Activated CD8-positive, alpha-beta T cell treated with anti-CD3 and anti-CD28 coated beads, Interleukin-2, amount 10 ng/mL, durations not matched to agents 7 days and 5 days (primary cell): ENCODE results near the gene MTERF4. TPM values are rescaled to one million over a fixed set of nuclear protein-coding genes. Genes with fewer than 3 reads are reported as not detected.

Source experiments
- ATAC-seq: fragments of 150-1000 bp; cut with Tn5 transposase; one replicate; pipeline ENCODE4 v1.10.0; 2021; ENCODE audit warnings: moderate library complexity
- CTCF ChIA-PET: fragments of 350-600 bp; sonication (Branson Sonifier 250); formaldehyde crosslinking; loops from one replicate; lab custom pipeline; 2021; ENCODE audit warnings: antibody characterized with exemption; lab: Charles Lee
- POLR2A ChIA-PET: fragments of 350-600 bp; sonication (Branson Sonifier 250); formaldehyde crosslinking; loops from one replicate; lab custom pipeline; 2021; ENCODE audit warnings: antibody characterized with exemption; lab: Charles Lee
- DNase-seq: peaks from one replicate; pipeline ENCODE4 v3.0.0-alpha.2; 2020
- H3K27ac Mint-ChIP-seq: one replicate; pipeline ENCODE4 v1.8.0; 2021; ENCODE audit warnings: mild to moderate bottlenecking, mixed read lengths
- H3K27me3 Mint-ChIP-seq: one replicate; pipeline ENCODE4 v1.8.0; 2021; ENCODE audit warnings: low read depth, mixed read lengths
- H3K36me3 Mint-ChIP-seq: one replicate; pipeline ENCODE4 v1.8.0; 2021; ENCODE audit warnings: low read depth, mixed read lengths
- H3K4me1 Mint-ChIP-seq: one replicate; pipeline ENCODE4 v1.8.0; 2021; ENCODE audit warnings: low read depth, mixed read lengths
- H3K4me3 Mint-ChIP-seq: one replicate; pipeline ENCODE4 v1.8.0; 2021; ENCODE audit warnings: mild to moderate bottlenecking, mixed read lengths
- H3K9me3 Mint-ChIP-seq: one replicate; pipeline ENCODE4 v1.8.0; 2022; ENCODE audit warnings: mixed read lengths; ENCODE audit not compliant: insufficient read depth
- total RNA-seq, 2 experiments: library from RNA; stranded (reverse); gene quantifications; one replicate each; pipeline ENCODE4 v1.2.3, GENCODE V29; 2021

The MTERF4 gene
- total RNA-seq, 2 experiments from 2014 or later = 24.1 to 26.3 TPM

DNA sequence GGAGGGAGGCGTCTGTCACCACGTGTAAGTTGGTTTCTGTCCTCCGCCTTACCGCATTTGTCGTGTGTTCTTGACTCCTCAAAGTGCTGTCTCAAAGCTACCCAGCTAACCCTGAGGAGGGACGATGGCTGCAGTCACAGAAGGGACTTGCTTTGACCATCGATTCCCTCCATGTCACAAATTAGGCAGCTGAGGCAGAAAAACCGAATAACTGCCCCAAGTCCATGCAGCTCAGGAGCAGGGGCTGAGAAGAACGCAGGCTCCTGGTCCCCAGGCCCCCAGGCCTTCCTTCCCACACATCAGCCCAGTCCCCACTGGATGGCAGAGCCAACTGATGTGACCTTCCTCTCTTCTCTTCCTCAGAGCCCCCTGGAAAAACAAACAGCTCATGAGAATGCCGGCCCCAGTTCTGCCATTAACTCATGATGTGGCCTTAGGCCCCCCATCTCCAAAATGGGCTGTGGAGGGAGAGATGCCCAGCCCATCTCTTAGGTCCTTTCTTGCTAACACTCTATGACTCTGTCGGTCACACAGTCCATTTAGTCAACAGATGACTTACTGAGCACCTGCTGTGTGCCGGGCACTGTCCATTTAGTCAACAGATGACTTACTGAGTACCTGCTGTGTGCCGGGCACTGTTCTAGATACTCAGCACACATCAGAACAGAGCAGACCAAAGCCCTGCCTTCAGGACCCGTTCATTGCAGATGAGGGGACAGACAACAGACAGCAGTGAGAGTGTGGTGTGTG lies 19.6 kb downstream of the MTERF4 start:
- POLR2A ChIA-PET = interaction anchor here (1.2 kb wide), 1 partner anchor 20 kb away, joined by 3 read pairs; the partner anchor contains the start of gene MTERF4
- Mint-ChIP-seq H3K9me3 (no peaks in the 10 kb centered on the region), H3K4me1 (no peaks in the 10 kb centered on the region), H3K27me3 (no peaks in the 10 kb centered on the region), H3K36me3 (peaks cover 16% of the 10 kb centered on the region), H3K4me3 (no peak overlapping the region), H3K27ac (no peak overlapping the region)
- no peak for ATAC-seq
- CTCF ChIA-PET = no interaction called here
- DNase-seq = no peak

DNA sequence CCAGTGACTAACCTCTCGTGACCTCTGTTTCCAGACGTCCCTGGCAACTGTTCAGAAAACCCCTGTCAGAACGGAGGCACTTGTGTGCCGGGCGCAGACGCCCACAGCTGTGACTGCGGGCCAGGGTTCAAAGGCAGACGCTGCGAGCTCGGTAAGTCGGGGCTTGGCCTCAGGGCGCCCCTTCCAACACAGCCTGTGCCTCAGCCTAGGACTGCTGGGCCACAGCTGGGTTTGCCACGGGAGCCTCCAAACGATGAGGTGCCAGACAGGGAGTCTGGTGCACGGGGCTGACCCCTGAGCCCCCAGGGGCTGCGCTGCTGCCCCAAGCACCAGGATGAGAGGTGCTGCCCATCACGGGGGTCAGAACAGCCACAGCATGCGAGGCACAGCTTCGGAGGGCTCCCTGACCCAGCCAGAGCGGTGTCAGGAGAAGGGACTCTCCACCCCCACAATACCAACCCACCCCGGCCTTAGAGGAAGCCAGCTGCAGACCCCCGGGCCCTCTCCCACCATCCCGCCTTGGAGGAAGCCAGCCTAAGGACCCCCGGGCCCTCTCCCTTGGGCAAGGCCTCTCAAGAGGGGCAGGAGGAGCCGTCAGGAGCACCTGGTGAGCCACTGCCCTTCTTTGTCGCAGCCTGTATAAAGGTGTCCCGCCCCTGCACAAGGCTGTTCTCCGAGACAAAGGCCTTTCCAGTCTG lies 20.3 kb downstream of the MTERF4 start:
- Mint-ChIP-seq H3K9me3 (no peaks in the 10 kb centered on the region), H3K27me3 (no peaks in the 10 kb centered on the region), H3K36me3 (peaks cover 14% of the 10 kb centered on the region), H3K27ac (no peak overlapping the region), H3K4me1 (no peaks in the 10 kb centered on the region), H3K4me3 (no peak overlapping the region)
- ATAC-seq (no peak), DNase-seq (no peak)
- POLR2A ChIA-PET = interaction anchor here (1.2 kb wide), 1 partner anchor 20 kb away, joined by 3 read pairs; the partner anchor contains the start of gene MTERF4
- CTCF ChIA-PET = no interaction called here

DNA sequence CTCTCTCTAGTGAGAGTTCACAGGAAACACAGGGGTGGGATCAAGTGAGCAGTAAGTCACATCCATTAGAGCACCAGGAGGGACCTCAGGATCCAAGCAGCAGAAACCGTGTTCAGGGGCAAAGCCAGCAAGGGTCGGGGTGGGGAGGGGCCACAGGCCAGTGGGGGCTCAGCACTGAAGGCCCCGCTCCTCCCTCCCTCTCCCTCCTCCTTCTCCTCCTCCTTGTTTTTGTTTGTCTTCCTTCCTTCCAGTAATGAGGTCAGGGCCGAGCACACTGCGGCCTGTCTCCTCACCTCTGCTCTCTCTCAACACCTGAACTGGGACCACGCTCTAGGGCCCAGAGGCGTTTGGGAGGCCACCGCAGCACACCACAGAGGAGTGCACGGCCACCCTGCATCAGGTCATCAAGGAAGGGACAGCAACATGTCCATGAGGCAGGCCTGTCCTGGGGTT lies 20.9 kb downstream of the MTERF4 start:
- no peak for ATAC-seq
- H3K27ac Mint-ChIP-seq = no peak overlapping the region

GRCh38 chr2:241080405-241081189 lies 21.5 kb downstream of the MTERF4 start:
- ATAC-seq = no peak
- H3K27me3 Mint-ChIP-seq = no peaks in the 10 kb centered on the region
- DNase-seq = no peak
- CTCF ChIA-PET = no interaction called here
- POLR2A ChIA-PET = no interaction called here
- no peak overlapping the region for H3K27ac Mint-ChIP-seq
- no peaks in the 10 kb centered on the region for H3K4me1 Mint-ChIP-seq
- H3K9me3 Mint-ChIP-seq = no peaks in the 10 kb centered on the region
- H3K4me3 Mint-ChIP-seq = no peak overlapping the region
- H3K36me3 Mint-ChIP-seq = peaks cover 6% of the 10 kb centered on the region

More for the DNA sequence above, 20.9 kb downstream of the MTERF4 start:
- CTCF ChIA-PET = no interaction called here
- H3K27me3 Mint-ChIP-seq = no peaks in the 10 kb centered on the region
- H3K4me1 Mint-ChIP-seq = no peaks in the 10 kb centered on the region
- no peak overlapping the region for H3K4me3 Mint-ChIP-seq
- POLR2A ChIA-PET = interaction anchor here (1.2 kb wide), 1 partner anchor 21 kb away, joined by 3 read pairs; the partner anchor contains the start of gene MTERF4
- DNase-seq = no peak
- peaks cover 9% of the 10 kb centered on the region for H3K36me3 Mint-ChIP-seq
- no peaks in the 10 kb centered on the region for H3K9me3 Mint-ChIP-seq

- ATAC-seq = no peak
These were observed 27.1 kb downstream of the MTERF4 start for GRCh38 chr2:241074901-241075540.

GRCh38 chr2:241074065-241074818 lies 27.8 kb downstream of the MTERF4 start:
- ChIA-PET POLR2A (no interaction called here), CTCF (interaction anchor here (0.6 kb wide), 1 partner anchor 585 kb away, joined by 3 read pairs; no protein-coding TSS in a partner anchor)
- H3K4me3 Mint-ChIP-seq = no peak overlapping the region
- DNase-seq = no peak
- no peaks in the 10 kb centered on the region for H3K36me3 Mint-ChIP-seq
- no peaks in the 10 kb centered on the region for H3K27me3 Mint-ChIP-seq
- H3K9me3 Mint-ChIP-seq = no peaks in the 10 kb centered on the region
- ATAC-seq = no peak
- no peaks in the 10 kb centered on the region for H3K4me1 Mint-ChIP-seq
- H3K27ac Mint-ChIP-seq = no peak overlapping the region

More at GRCh38 chr2:241074901-241075540, 27.1 kb downstream of the MTERF4 start:
- Mint-ChIP-seq H3K4me1 (no peaks in the 10 kb centered on the region), H3K4me3 (no peak overlapping the region), H3K36me3 (no peaks in the 10 kb centered on the region), H3K27ac (no peak overlapping the region), H3K27me3 (no peaks in the 10 kb centered on the region), H3K9me3 (no peaks in the 10 kb centered on the region)
- POLR2A ChIA-PET = no interaction called here
- CTCF ChIA-PET = no interaction called here
- no peak for DNase-seq

DNA sequence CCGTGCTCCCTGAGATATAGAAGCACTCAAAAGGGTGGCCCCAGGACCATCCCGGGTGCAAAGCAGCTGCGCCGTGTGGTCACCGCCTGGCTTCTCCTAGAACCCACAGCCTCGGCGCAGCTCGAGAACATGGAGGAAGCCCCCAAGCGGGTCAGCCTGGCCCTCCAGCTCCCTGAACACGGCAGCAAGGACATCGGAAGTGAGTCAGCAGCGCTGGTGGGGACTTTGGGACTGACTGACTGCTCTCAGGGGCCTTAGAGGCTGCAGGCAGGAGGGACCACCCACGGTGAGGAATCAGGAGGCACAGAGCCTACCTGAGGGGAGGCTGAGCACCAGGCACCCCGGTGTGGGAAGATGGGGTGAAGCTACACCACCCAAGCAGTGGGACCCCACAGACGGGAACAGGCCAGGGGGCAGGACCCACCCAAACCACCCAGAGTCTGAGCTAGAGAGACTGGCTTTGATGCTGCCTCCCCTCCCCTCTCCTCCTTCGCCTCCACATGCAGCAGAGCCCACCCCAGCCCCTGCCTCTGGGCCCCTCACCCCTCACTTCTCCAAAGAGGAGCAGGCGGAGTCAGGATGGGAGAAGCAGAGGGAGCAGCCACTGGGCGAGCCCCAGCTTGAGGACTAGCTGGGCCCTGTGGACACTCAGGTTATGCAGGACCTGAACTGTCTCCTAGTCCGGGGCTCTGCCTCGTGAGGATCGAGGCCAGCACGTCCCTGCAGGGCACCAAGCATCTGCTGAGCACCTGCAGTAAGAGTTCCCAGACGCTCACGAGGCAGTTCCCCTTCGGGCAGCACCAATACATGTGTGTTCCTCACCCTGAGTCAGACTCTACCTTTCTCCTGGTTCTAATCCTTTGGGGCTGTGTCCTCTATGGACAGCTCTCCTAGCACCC lies 28.7 kb downstream of the MTERF4 start:
- no peak overlapping the region for H3K4me3 Mint-ChIP-seq
- CTCF ChIA-PET = interaction anchor here (0.6 kb wide), 1 partner anchor 586 kb away, joined by 3 read pairs; no protein-coding TSS in a partner anchor
- no peaks in the 10 kb centered on the region for H3K4me1 Mint-ChIP-seq
- no peaks in the 10 kb centered on the region for H3K36me3 Mint-ChIP-seq
- no peak for ATAC-seq
- DNase-seq = no peak
- no peaks in the 10 kb centered on the region for H3K27me3 Mint-ChIP-seq
- POLR2A ChIA-PET = no interaction called here
- H3K9me3 Mint-ChIP-seq = no peaks in the 10 kb centered on the region
- H3K27ac Mint-ChIP-seq = no peak overlapping the region

DNA sequence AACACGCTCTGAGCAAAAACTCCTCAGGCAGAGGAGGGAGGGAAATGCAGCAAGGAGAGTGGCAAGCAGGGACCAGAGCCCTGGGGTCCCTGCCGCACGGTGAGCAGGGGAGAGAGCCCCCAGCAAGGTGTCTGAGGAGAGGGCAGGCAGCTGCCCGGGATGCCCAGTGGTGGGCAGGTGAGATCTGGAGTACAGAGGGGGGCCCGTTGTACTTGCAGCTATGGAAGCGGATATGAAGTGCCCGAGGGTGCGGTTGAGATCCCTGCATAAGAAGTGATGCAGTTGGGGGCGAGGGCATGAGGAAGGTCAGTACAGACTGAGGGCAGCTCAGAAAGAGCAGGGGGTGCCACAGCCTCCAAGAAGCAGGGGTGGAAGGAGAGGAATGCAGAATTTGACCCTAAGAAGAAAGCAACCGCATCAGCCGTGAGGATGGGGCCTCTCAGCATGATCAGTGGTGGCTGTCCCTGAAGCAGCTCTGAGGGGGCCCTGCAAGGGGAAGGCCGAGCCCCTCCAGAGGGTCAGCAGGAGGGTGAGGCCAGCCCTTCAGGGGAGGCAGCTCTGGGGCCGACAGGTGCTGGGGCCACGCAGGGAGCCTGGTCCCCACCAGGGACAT lies 29.4 kb downstream of the MTERF4 start:
- no peak for DNase-seq
- no peaks in the 10 kb centered on the region for H3K27me3 Mint-ChIP-seq
- ChIA-PET POLR2A (no interaction called here), CTCF (no interaction called here)
- no peak overlapping the region for H3K4me3 Mint-ChIP-seq
- no peaks in the 10 kb centered on the region for H3K36me3 Mint-ChIP-seq
- H3K9me3 Mint-ChIP-seq = no peaks in the 10 kb centered on the region
- ATAC-seq = no peak
- H3K4me1 Mint-ChIP-seq = no peaks in the 10 kb centered on the region
- H3K27ac Mint-ChIP-seq = no peak overlapping the region

DNA sequence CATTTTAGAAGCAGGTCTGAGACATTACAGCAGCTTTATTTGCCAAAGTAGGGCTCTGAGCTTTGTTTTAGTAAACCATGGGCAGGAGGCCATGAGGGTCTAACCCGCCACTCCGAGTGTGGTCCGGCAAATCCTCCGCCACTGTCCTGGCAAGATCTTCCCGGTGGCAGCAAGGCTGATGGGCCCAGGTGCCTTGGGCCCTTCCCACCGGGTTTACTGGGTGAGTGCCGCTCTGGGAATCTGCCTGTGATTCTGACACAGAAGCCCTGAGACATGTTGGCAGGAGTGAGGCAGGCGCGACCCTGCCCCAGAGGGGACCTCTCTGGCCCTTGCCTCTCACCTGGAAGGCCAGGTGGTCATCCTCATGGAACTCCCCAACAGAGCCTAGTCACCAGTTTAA lies 29.9 kb downstream of the MTERF4 start:
- ChIA-PET CTCF (no interaction called here), POLR2A (no interaction called here)
- no peaks in the 10 kb centered on the region for H3K4me1 Mint-ChIP-seq

GRCh38 chr2:241071677-241072111 lies 30.4 kb downstream of the MTERF4 start:
- H3K4me1 Mint-ChIP-seq = no peaks in the 10 kb centered on the region
- ATAC-seq (no peak), DNase-seq (no peak)
- H3K27ac Mint-ChIP-seq = no peak overlapping the region
- H3K9me3 Mint-ChIP-seq = no peaks in the 10 kb centered on the region
- CTCF ChIA-PET = no interaction called here
- no peaks in the 10 kb centered on the region for H3K27me3 Mint-ChIP-seq
- POLR2A ChIA-PET = no interaction called here
- H3K36me3 Mint-ChIP-seq = no peaks in the 10 kb centered on the region
- H3K4me3 Mint-ChIP-seq = no peak overlapping the region

More for the DNA sequence above, 29.9 kb downstream of the MTERF4 start:
- Mint-ChIP-seq H3K27me3 (no peaks in the 10 kb centered on the region), H3K36me3 (no peaks in the 10 kb centered on the region), H3K27ac (no peak overlapping the region), H3K9me3 (no peaks in the 10 kb centered on the region), H3K4me3 (no peak overlapping the region)
- DNase-seq = no peak
- ATAC-seq = no peak
